HepG2 (cell line): Measurements from ENCODE around the gene HCK. TPM values are rescaled to one million over a fixed set of nuclear protein-coding genes. Genes with fewer than 3 reads are reported as not detected.

Source experiments
- AGO1 ChIP-seq: fragments of 200-400 bp; formaldehyde crosslinking; IDR thresholded peaks from 2 replicates; pipeline ENCODE4 v1.6.1; 2017; ENCODE audit warnings: mild to moderate bottlenecking, low read depth, low read length, moderate library complexity; ENCODE audit not compliant: poor library complexity, severe bottlenecking
- ATRX ChIP-seq: sonication (generic); formaldehyde crosslinking; IDR thresholded peaks from 2 replicates; pipeline ENCODE4 v1.4.0; 2020; ENCODE audit warnings: missing genetic modification reagents, borderline replicate concordance
- CEBPG ChIP-seq: IDR thresholded peaks from 2 replicates; pipeline ENCODE4 v1.6.1; 2016
- ERF ChIP-seq: IDR thresholded peaks from 2 replicates; pipeline ENCODE4 v1.6.1; 2018; ENCODE audit warnings: missing biosample characterization, missing genetic modification reagents
- HHEX ChIP-seq: IDR thresholded peaks from 2 replicates; pipeline ENCODE4 v1.6.1; 2016; ENCODE audit warnings: control low read depth
- MAFK ChIP-seq, 2 experiments: IDR thresholded peaks in 1 of 2; conservative IDR thresholded peaks in 1 of 2; 2 replicates each; pipeline ENCODE4 v1.6.1; 2011; ENCODE audit warnings: improper control_type of control experiment in 2 of 2, low read length in 2 of 2
- MLXIP ChIP-seq: sonication (generic); formaldehyde crosslinking; IDR thresholded peaks from 2 replicates; pipeline ENCODE4 v1.9.0; 2021; ENCODE audit warnings: missing genetic modification reagents, borderline replicate concordance
- NCOA5 ChIP-seq: sonication (generic); formaldehyde crosslinking; IDR thresholded peaks from 2 replicates; pipeline ENCODE4 v1.4.0; 2020; ENCODE audit warnings: missing genetic modification reagents
- PRDM15 ChIP-seq: sonication (generic); formaldehyde crosslinking; IDR thresholded peaks from 2 replicates; pipeline ENCODE4 v1.4.0; 2020; ENCODE audit warnings: missing genetic modification reagents
- PRPF4 ChIP-seq: fragments of 200-400 bp; formaldehyde crosslinking; IDR thresholded peaks from 2 replicates; pipeline ENCODE4 v1.6.1; 2016; ENCODE audit warnings: low read length, low read depth; ENCODE audit not compliant: poor library complexity, severe bottlenecking
- PTBP1 ChIP-seq: fragments of 200-400 bp; formaldehyde crosslinking; IDR thresholded peaks from 2 replicates; pipeline ENCODE4 v1.6.1; 2018; ENCODE audit warnings: low read length, low read depth; ENCODE audit not compliant: poor library complexity, severe bottlenecking
- SIN3B ChIP-seq: fragments of 150-350 bp; IDR thresholded peaks from 2 replicates; pipeline ENCODE4 v1.6.1; 2014; ENCODE audit warnings: low read length
- TGIF2 ChIP-seq: IDR thresholded peaks from 2 replicates; pipeline ENCODE4 v1.6.1; 2016; ENCODE audit warnings: control low read depth, missing compliant biosample characterization
- YEATS2 ChIP-seq: sonication (generic); formaldehyde crosslinking; IDR thresholded peaks from 2 replicates; pipeline ENCODE4 v1.4.0; 2020; ENCODE audit warnings: missing genetic modification reagents, borderline replicate concordance
- ZBTB7B ChIP-seq: sonication (generic); formaldehyde crosslinking; IDR thresholded peaks from 2 replicates; pipeline ENCODE4 v1.4.0; 2020; ENCODE audit warnings: missing genetic modification reagents
- ZMYM3 ChIP-seq: sonication (generic); formaldehyde crosslinking; IDR thresholded peaks from 2 replicates; pipeline ENCODE4 v1.5.1; 2020; ENCODE audit warnings: mild to moderate bottlenecking, missing genetic modification reagents
- ZNF629 ChIP-seq: sonication (generic); formaldehyde crosslinking; conservative IDR thresholded peaks from 2 replicates; pipeline ENCODE4 v1.5.0; 2020; ENCODE audit warnings: missing genetic modification reagents
- ZNF724P ChIP-seq: sonication (generic); formaldehyde crosslinking; IDR thresholded peaks from 2 replicates; pipeline ENCODE4 v1.8.0; 2022; ENCODE audit warnings: missing genetic modification reagents, borderline replicate concordance
- ZNF792 ChIP-seq: IDR thresholded peaks from 2 replicates; pipeline ENCODE4 v1.6.1; 2016
- ZSCAN12 ChIP-seq: sonication (generic); formaldehyde crosslinking; IDR thresholded peaks from 2 replicates; pipeline ENCODE4 v1.9.0; 2021; ENCODE audit warnings: mild to moderate bottlenecking, missing genetic modification reagents
- ZSCAN20 ChIP-seq: sonication (generic); formaldehyde crosslinking; IDR thresholded peaks from 2 replicates; pipeline ENCODE4 v1.4.0; 2020; ENCODE audit warnings: missing genetic modification reagents, mild to moderate bottlenecking, borderline replicate concordance
- polyA plus RNA-seq, 8 experiments: library from polyadenylated mRNA; depleted of rRNA in 3 of 8; stranded (reverse) in 7 of 8; unstranded in 1 of 8; fragments of >200 nt; fragmentation: Illumina TruSeq in 4 of 8; extraction: Trizol in 4 of 8; gene quantifications; 2 replicates each; pipeline versions ENCODE4 v1.2.1 to v1.2.3, GENCODE V29; 2011 to 2016; ENCODE audit warnings: low read depth in 4 of 8, missing spikeins in 1 of 8, mixed read lengths in 1 of 8; ENCODE audit not compliant: insufficient read depth in 1 of 8
- total RNA-seq, 5 experiments: library from RNA; depleted of rRNA; stranded (reverse); fragments of >200 nt; fragmentation: Illumina TruSeq; extraction: Trizol; gene quantifications; 2 replicates each; pipeline ENCODE4 v1.2.3, GENCODE V29; 2016; ENCODE audit warnings: low read depth in 1 of 5
- TF ChIP-seq, protein P1 (sequence below): sonication (generic); formaldehyde crosslinking; IDR thresholded peaks from 2 replicates; pipeline ENCODE4 v1.5.0; 2020; ENCODE audit warnings: missing genetic modification reagents
- TF ChIP-seq, protein P2 (sequence below): sonication (generic); formaldehyde crosslinking; IDR thresholded peaks from 2 replicates; pipeline ENCODE4 v1.8.1; 2023; ENCODE audit warnings: mild to moderate bottlenecking, moderate library complexity, missing genetic modification reagents

The HCK gene
- total and polyA plus RNA-seq, 2 of the 13 experiments (the other 11 are each of a cell fraction or from before 2014, with no cell fraction given): 0.04 TPM; not detected in 1

- no peak for TF ChIP-seq PRPF4
- no peak for TF ChIP-seq NCOA5 (CRISPR knock-in tag)
- TF ChIP-seq, protein P1, sequence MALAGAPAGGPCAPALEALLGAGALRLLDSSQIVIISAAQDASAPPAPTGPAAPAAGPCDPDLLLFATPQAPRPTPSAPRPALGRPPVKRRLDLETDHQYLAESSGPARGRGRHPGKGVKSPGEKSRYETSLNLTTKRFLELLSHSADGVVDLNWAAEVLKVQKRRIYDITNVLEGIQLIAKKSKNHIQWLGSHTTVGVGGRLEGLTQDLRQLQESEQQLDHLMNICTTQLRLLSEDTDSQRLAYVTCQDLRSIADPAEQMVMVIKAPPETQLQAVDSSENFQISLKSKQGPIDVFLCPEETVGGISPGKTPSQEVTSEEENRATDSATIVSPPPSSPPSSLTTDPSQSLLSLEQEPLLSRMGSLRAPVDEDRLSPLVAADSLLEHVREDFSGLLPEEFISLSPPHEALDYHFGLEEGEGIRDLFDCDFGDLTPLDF: 0 out of 2 replicates have a peak, but pooled peaks have one; percentile 50
- peak; percentile 40; the same call in 1 of the 2 replicates for TF ChIP-seq ZBTB7B (CRISPR knock-in tag)
- TF ChIP-seq SIN3B: no peak
- TF ChIP-seq PTBP1: peak; percentile 64
- TF ChIP-seq CEBPG (CRISPR knock-in tag): peak; percentile 62
- 0 out of 2 replicates have a peak, but pooled peaks have one; percentile 33 for TF ChIP-seq PRDM15 (CRISPR knock-in tag)
- no peak for TF ChIP-seq YEATS2 (CRISPR knock-in tag)
- 0 out of 2 replicates have a peak, but pooled peaks have one; percentile 22 for TF ChIP-seq HHEX
- 0 out of 2 replicates have a peak, but pooled peaks have one; percentile 19 for TF ChIP-seq TGIF2
- TF ChIP-seq ATRX (CRISPR knock-in tag): no peak
- no peak for TF ChIP-seq AGO1
- TF ChIP-seq MLXIP (CRISPR knock-in tag): 0 out of 2 replicates have a peak, but pooled peaks have one; percentile 25
- TF ChIP-seq ZMYM3: no peak
- 0 out of 4 replicates have a peak, but pooled peaks of 1 of the 2 experiments have one; percentile 4 for TF ChIP-seq MAFK (conservative IDR thresholded peaks at IDR 0.05 in 1 of 2, IDR thresholded peaks at IDR 0.05 in 1 of 2; ENCODE audit: low read length in 2 of 2)
- TF ChIP-seq, protein P2, sequence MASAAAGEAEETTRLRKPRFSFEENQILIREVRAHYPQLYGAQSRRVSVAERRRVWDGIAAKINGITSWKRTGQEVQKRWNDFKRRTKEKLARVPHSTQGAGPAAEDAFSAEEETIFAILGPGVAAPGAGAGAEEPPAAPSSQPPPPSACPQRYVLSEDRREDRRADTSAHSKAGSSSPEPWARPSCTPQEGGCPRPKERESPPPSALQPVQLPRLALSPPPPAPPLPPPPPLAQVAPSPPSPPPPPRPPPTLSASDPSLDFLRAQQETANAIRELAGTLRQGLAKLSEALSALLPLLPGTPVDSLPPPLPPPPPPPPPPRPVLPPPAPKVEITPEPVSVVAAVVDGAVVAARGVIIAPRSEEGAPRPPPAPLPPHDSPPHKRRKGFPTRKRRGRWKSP (CRISPR knock-in tag): peak; percentile 38; the same call in 1 of the 2 replicates
- TF ChIP-seq ZSCAN12: 0 out of 2 replicates have a peak, but pooled peaks have one; percentile 61
- TF ChIP-seq ERF (CRISPR knock-in tag): 0 out of 2 replicates have a peak, but pooled peaks have one; percentile 40
- no peak for TF ChIP-seq ZNF724P (CRISPR knock-in tag)
- TF ChIP-seq ZSCAN20 (CRISPR knock-in tag): peak; percentile 33; the same call in 1 of the 2 replicates
- TF ChIP-seq ZNF792 (CRISPR knock-in tag): no peak
- TF ChIP-seq ZNF629 (CRISPR knock-in tag): 0 out of 2 replicates have a peak, but pooled peaks have one; percentile 7
These were observed 39.9 kb downstream of the HCK start (continued) for GRCh38 chr20:32091888-32092346.
